Smooth muscle cell of the brain vasculature (primary cell): Measurements from ENCODE around the gene HTR3C.
"Not testable (repeated sequence)": the region's sequence is repeated elsewhere in the genome, so short reads cannot be mapped to it uniquely, and the experiment has no call there.

Experiments used
- DNase-seq: peaks from one replicate; pipeline ENCODE4 v3.0.0-alpha.2; 2012; ENCODE audit warnings: low read depth, low spot score

The HTR3C gene

GRCh38 chr3:184052767-184053166, at the start of gene HTR3C:
Gene HTR3C, plus strand, starts transcription at chr3:184053047. Its CDS starts 34 bp downstream, at chr3:184053081.
- DNase-seq: no peak

DNA sequence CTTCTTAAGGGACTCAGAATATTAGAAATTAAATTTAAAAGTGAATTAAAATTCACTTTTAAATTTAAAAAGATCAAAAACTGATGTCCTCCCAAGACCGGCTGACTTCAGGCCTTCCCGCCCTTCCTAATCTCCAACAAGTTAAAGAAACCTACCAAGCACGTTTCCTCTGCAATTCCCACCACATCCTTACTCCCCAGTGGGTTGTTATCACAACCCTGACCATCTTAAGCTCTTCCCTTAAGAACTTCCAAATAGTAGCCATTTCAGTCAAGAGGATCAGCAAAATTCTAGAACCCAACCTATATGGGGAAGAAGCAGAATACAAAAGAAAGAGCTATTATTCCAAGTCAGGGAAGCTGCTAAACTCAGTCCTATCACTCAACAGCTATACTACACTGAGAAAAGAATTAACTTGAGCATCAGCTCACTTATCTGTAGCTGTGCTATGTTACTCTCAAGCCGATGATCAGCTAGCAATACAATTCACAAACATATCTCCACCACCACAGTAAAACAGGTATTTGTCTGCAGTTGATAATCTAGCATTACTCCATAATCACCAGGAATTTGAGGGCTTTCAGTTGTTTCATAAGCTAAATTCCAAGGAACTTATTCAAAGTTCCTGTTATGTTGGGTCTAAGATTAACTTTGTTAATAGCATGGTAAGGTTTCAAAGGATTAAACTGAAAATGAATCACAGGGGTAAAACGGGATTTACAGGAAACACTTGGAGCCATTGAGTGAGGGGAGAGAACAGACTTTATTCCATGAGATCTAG, 49.5 kb upstream of the HTR3C start:
- no peak for DNase-seq

- no peak for DNase-seq
Observed at GRCh38 chr3:184004476-184004875, 48.4 kb upstream of the HTR3C start.

DNA sequence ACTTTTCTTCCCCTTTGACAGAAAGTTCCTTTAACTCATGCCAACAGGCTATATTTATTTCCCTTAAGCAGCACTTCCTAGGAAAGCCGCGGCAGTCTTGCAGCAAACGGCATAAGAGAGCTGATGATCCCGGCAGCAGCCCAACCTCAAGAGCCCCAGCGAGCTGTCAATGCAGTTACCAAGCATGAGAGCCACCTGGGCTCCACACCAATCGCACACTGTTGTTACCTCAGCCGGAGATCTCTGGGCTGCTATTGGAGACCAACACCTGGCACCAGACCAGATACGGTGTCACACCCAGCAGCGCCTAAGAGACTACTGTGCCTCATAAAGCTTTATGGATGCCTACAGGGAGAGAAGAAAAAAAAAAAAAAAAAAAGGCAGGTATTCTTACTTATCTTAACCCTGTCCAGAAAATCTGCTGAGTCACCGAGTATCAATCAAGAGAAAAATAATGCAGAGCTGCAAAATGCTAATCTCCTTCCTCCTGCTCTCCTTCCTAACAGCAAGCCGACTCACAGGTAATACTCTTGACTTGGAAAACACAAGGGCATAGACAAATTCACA, 46.8 kb upstream of the HTR3C start:
- no peak for DNase-seq

DNA sequence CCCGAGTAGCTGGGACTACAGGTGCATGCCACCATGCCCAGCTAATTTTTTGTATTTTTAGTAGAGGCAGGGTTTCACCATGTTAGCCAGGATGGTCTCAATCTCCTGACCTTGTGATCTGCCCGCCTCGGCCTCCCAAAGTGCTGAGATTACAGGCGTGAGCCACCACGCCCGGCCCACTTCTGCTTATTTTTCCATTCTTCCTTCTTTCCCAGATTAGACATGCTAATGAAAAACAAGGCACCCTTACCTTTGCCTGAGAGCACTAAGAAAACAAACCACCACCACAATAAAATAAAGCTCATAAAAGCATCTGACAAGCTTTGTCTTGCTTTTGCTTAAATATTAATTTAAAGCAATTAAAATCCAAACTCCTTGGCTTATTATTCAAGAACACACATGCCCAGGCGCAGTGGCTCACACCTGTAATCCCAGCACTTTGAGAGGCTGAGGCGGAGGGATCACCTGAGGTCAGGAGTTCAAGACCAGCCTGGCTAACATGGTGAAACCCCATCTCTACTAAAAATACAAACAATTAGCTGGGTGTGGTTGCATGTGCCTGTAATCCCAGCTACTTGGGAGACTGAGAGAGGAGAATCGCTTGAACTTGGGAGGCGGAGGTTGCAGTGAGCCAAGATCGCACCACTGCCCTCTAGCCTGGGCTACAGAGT, 45.6 kb upstream of the HTR3C start:
- not testable (repeated sequence) for DNase-seq

DNA sequence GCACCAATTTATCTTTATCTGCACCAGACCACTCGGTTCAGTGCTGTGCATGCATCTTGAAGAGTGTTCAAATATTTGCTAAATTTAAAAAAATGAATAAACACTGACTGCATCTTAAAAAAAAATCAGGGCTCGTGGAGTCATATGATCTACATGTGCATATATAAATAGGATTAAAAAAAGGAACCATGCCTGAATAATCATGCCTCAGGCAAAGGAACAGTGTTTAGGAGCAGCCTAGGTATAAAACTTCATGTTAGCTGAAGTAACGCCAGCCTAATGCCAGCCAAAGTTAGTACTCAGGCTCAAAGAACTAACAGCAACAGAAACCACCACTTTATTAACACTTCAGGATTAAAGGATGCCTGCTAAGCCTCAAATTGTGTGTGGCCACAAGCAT, 44.7 kb upstream of the HTR3C start:
- no peak for DNase-seq

DNA sequence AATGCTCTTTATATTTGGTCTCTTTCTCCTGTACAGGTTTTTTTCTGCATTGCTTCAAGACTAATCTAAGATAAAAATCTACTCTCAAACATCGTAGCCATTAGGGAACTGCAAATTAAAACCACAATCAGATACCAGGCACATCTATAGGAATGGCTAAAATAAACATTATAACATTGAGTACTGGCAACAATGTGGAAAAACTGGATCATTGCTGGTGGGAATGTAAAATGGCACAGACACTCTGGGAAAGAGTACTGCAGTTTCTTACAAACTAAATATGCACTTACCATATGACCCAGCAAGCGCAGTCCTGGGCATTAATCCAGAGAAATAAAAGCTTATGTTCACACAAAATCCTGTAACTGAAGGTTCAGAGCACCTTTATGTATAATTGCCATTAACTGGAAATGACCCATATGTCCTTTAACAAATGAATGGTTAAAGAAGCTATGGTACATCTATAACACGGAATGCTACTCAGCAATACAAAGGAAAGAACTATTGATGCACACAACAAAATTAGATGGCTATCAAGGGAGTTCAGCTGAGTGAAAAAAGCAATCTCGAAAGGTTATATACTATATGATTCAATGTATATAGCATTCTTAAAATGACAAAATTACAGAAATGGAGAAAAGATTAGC, 41.5 kb upstream of the HTR3C start:
- DNase-seq: no peak

DNA sequence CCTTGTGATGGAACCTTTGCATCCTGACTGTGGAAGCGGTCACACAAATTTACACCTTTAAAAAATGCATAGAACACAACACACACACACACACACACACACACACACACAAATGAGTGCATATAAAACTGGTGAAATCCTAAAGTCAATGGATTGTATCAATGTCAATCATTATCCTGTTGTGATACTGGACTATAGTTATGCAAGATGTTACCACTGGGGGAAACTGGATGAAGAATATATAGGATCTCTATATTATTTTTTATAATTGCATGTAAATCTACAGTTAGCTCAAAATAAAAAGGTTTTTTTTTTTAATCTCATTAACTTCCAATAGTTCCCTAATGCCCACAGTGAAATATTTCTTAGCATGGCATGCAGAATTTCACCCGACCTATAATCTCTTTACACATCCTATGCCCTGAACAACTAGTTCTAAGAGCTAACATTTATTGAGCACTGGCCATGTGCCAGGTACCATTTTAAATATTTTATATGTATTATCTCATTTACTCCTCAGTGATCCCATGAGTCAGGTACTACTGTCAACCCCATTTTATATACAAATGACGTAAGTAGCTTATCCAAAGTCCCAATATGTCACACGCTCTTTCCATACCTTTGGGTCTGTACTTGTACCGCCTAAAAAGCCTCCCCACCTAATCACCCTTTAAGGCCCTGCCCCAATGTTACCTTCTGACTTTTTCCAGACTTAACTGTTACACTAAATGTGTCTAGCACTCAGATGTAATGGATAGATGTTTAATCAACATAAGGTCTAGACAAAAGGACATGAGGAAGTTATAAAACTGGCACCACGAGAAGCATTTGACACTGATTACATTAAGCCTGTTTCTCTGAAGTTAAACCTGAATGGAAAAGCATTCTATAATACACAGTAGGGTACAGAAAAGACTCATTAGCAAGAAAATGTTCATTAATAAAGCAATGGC, 40.6 kb upstream of the HTR3C start:
- no peak for DNase-seq

DNA sequence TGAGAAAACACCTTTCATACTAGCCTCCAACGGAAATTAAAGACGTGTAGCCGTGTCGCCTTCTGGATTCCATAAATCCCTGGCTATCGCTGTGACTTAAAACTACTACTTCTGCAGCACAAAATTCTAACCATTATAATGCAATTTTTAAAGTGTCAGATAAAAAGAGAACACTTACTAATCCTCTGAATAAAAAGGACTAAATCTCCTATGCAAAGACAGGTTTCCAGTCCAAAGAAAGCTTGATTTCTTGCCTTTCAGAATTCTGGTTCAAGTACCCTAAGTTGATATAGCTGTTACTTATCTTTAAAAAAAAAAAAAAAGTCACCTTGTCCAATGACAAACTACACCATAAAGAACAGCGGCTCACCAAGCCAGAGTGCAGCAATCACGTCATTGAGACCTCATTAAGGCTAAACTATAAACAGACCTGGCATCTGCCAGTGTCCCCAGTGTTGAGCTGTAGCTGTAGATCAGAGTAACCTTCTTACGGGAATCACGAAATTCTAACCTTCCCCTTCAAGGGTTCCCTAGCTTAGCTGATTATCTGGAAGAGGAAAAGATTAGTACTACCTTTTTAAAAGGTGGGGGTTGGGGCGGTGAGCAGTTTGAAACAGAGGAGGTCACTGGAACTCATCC, 37.3 kb upstream of the HTR3C start:
- no peak for DNase-seq

DNA sequence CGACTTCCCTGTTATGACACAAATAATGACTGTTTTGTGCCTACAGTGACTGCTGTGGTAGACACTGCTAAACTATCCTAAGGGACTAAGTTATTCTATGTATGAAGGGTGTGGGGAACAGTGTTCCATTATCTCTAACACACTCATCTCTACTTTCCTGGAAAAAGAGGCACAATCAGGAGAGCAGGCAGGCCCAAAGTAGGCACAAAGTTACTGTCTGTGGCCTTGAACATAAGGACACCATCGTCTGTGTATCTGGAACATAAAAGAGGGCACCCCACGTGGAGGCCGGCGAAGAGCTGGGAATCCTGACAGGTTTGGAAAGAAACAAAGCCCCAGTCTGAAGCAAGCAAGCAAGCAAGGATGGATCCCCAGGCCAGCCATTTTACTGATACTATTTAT, 36.7 kb upstream of the HTR3C start:
- DNase-seq: no peak

GRCh38 chr3:184016811-184017671, 35.8 kb upstream of the HTR3C start:
- peak; percentile 7 for DNase-seq

DNA sequence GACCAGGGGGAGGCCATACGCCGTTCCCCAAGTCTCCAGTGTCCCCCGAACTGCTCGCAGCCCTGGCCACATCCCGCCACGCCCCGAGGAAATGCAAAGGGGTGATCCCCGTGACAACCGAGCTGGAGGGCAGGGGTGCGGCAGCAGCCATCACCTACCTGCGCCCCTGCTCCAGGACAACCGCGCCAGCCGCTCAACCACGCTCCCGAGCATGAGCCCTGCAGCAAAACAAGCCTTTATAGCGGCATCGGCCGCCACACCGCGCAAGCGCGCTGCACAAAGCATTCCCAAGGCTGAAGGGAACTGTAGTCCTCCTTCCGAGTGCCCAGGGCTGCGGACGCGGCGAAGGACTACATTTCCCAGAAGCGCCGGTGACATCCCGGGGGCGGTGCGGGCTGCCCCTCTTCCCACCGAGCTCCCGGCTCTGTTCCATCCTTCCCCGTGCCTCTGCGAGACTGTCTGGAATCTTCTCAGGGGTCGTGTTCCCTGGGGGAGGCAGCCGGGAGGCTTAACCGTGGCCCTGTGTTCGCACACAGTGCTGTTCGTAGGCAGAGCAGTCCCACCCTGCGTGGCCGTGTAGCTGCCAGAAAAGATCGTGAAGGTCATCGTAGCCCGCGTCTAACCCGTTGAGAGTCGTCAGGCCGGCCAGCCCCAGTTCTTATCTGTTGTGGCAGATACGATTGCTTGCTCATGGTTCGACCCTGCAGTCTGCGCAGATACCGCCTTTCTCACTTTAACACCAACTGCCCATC, 35.0 kb upstream of the HTR3C start, which contains the start of gene ABCC5:
Gene ABCC5, minus strand, starts transcription at position 213 of the 752 bp plus-strand sequence. CDS start 3,492 bp downstream, outside the sequence.
- peak; percentile 74 for DNase-seq

GRCh38 chr3:184018424-184018973, 34.3 kb upstream of the HTR3C start:
- DNase-seq: no peak

DNA sequence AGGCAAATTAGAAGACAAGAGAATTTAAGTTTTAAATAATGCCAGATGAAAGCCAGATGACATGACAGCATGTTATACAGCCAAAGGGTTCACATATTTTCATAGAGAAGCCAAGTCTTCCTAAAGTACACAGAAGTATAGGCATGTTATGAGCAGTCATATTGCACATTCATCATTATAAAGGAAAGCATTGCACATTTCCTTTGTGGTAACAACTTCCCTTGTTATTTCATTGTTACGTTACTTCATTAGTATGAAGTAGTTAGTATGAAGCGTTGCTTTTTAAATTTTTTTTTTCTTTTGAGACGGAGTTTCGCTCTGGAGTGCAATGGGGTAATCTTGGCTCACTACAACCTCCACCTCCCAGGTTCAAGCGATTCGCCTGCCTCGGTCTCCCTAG, 30.5 kb upstream of the HTR3C start:
- DNase-seq: no peak

GRCh38 chr3:184025256-184025655, 27.6 kb upstream of the HTR3C start:
- not testable (repeated sequence) for DNase-seq

GRCh38 chr3:184028275-184028890, 24.5 kb upstream of the HTR3C start:
- DNase-seq: not testable (repeated sequence)

DNA sequence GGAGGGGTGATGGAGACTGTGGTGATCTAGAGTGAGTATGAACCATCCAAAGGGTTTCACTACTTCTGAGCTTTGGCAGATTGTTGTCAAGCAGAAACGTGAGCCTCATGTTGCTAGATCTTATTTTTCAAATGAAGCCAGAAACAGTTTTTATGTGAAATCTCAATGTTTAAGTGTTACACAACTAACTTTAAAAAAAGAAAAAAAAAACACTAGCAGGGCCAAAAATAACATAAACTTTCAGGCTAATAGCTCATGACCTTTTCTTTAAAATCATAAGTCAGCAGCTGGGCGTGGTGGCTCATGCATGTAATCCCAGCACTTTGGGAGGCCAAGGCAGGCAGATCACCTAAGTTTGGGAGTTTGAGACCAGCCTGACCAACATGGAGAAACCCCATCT, 23.4 kb upstream of the HTR3C start:
- no peak for DNase-seq

DNA sequence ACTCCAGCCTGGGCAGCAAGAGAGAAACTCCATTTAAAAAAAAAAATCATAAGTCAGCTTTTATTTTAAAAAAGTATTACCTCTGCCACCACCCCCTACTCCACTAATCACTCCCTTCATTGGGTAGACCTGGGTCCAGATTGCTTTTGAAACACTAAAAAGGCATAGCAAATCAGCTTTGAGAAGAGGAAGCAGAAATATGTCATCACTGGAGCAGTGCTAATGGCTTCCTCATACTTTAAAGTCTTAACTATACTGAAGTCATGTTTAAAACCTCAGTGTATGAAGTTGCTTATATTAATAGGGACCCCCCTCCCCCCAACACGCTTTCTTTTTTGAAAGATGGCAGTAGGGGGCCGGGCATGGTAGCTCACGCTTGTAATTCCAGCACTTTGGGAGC, 22.3 kb upstream of the HTR3C start:
- DNase-seq: no peak
